NCI-H187 treated with DMSO at 0.1 percent for 48 hours (cell line): ENCODE measurements around the gene STIP1.

Experiments
- DNase-seq: peaks from one replicate; lab custom pipeline; 2025; lab: John Stamatoyannopoulos, UW

Gene STIP1

DNA sequence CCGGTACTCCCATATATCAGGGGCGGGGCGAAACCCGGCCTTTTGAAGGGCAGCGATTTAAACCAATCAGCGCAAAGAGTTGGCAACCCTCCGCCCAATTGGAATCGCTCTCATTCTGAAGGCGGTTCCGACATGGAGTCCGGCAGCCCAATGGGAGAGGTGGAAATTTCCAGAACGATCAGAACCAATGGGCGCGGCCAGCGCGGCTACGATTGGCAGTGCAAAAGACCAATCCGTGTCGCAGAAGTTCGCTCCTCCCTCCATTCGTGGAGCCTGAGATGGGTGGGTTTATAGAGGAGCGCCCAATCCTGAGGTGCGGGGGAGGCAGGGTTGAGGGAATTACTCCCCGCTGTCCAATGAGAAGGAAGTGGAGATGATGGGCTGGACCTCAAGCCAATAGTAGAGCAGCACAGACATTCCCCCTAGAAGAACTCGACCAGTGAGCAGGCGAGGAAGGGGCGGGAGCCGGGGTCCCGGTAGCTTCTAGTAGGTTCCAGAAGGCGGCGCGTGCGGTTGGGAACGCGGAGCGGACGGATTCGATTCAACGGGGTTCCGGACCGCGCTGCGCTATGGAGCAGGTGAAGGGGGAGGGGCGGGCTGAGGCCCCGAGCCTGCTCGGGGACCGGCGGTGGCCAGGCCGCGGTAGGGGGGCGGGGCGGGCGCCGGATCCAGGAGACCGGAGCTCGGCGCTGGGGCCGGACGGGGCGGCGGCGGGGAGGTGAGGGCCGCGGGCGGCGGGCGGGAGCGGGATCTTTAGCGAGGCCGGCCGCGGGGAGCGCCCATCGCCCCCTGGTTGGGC is at the start of gene STIP1:
STIP1 (plus strand) TSS at position 479 of the 799 bp plus-strand sequence; CDS start at position 570, 91 bp downstream.
- peak; percentile 99 for DNase-seq

DNA sequence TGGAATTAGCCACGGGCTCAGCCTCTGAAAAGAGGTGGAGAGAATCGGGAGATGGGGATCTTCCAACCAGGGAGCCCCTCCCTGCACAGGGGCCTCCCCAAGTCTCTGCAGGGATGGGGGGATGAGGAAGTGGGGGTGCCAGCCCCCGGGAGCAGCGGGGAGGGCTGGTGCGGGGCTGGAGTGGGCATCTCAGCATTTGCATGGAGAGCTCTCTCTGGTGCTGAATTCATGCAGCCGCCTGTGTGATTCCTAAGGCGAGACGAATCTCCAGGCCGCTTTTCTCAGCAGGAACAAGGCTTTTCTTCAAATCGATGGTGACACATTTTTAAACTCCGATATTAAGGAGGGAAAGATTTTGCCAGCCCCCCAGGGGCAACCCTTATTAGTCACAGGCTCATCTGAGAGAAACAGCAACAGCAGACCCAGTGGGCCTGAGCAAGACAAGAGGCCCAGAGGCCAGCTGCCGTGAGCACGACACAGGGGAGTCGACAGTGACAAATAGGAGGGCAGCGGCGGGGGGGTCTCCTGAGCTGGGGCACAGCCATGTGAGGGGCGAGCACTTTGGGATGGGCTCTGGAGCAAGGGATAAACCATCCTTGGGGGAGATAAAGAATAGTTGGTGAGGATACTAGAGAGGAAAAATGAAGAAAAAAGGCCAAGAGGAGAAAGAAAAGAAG is 49.1 kb upstream of the STIP1 start:
- no peak for DNase-seq

DNA sequence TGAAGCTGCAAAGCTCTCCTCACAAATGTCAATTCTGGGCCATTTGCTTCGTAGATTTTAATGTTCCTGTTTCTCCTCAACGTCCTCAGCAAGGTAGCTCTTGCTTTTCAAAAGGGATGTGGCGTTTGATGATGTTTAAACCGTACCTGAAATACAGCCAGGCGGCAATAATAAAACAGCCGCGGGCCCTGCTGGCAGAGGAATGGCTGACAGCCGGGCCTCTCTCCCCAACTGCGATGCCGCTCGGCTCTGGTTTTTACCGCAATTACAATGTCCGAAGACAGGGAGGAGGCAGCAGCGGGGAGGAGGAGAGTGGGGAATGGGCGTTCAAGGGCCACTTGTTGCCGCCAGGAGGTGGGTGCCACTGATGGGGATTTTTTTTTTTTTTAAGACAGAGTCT is 47.6 kb upstream of the STIP1 start:
- no peak for DNase-seq

DNA sequence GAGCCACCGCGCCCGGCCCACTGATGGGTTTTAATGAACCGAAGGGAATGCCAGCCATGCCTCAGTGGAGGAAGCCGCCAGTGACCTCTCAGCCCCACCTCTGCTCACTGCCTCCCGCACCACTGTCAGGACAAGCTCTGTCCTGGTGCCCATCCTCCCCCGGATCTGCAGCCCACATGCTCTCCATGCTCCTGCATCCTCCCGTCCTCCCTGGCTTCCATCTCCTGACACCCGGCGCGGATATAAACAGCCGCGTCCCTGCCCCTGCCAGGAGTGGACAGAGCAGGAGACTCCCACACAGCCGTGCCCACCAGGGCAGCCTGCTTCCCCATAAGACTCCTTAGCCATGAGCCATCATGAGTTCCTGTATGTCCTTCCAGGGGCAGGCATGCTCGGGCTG is 46.9 kb upstream of the STIP1 start:
- no peak for DNase-seq

DNA sequence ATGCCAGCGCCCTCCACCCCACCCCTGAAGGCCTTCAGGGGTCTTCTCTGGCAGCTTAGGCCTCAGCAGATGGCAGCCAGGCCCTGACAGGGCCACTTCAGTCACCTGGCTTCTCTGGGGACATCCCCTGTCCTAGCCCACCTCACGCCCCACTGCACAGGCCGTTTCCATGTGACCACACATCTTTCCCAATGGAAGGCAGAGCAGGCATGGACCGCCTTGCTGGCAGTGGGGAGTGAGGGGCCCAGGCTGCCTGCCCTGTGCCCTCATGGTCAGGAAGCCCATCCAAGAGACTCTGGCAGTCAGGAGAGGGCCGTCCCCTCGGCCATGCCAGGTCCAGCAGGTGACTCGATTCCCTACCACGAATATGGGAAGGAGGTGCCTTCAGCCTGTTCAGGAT is 45.9 kb upstream of the STIP1 start:
- no peak for DNase-seq

DNA sequence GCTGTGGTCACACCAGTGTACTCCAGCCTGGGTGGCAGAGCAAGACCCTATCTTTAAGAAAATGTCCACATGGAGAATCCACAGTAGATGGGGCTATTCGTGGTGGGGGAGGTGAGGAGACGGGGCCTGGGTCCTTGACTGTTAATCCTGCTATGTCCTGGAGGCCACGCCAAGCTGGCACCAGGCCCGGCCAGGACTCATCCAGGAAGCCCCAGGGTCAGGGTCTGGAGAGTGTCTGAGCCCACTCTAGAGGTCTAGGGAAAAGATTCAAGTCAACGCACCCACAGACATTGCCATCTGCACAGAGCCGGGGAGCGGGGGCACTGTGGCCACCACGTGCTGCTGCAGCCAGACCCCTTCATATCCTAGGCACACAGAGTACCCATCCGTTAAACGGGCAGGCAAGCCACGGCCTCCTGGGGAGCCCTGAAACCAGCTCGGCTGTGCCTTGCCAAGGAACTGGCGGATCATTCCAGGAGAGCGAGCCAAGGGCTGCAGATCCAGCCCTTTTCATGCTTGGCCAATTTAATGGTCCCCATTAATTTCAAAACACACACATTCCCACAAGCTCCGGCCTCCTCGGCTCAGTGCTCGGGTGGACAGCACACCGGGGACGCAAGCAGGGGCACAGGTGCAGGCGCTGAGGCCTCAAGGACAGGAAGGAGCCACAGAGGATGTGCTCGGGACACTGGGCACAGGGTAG is 44.7 kb upstream of the STIP1 start:
- DNase-seq: no peak

DNA sequence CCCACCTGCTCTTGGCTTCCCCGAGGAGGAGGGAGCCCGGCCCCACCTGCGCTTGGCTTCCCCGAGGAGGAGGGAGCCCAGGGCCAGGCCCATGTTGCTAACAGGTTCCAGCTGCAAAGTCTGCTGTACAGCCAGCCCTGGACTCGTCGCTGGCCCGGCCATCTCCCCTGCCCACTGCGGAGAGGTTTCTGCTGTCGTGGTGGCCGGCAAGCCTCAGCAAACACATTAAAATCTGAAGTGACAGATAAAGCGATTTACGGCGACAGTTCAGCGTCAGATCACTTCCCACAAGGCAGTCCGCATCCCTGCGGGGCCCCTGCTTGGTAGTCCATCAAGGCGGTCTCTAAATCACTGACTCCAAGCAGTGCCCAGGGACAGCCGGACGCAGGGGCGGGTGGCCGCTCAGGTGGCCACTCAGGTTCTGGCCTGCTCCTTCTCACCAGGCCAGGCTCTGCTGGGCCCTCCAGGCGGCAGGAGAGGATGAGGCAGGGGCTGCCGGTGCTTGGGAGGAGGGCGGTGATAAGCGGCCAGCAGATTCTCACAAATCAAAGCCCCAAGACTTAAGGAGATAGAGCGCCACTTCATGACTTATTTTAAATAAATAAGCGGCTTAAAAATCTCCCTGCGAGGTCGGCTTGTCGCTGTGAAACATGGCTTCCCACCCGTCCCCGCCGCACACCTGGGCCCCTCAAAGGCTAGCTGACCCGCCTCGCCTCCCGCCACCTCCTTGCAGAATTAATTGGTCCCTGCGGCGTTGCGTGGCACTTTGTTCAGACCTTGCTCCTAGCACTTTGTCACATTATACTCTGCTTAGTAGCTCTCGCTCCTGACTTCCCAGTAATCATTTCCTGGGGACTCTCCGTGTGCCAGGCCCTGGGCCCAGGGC is 41.1 kb upstream of the STIP1 start:
- DNase-seq: no peak

DNA sequence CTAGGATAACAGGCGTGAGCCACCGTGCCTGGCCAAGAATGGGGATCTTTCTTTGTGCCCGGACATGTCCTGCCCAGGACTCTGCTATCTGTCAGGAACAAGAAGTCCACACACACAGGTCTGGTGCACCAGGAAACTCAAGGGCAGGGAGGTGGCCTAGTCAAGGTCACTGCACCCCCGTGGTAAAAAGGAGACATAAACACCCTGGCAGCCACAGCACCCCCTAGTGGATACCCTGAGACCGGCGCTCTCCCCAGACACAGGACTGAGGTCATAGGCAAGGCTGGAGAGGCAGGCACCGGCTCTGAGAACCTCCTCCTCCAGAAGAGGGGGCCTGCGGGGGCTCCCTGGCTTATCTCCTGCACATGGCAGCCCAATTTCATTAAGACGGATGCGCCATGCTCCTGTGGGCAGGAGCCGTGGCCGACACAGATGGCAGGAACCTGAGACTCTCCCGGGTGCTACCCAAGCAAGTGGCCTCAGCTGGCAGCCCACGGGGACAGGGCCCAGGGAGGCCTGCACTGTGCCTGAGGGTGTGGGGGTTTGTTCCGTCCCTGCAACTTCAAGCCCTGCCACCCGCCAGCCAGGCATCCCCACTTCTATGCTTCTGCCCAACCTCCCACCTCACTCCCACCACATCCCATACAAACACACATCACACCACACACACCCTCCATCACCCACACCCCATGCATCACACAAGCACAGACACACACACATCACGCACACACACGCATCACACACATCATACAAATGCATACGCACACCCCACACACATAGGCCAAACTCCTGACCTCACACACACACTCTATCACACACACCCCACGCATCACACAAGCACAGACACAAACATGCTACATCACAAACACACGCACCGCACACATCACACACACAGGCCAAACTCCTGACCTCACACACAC is 39.7 kb upstream of the STIP1 start:
- DNase-seq: no peak

DNA sequence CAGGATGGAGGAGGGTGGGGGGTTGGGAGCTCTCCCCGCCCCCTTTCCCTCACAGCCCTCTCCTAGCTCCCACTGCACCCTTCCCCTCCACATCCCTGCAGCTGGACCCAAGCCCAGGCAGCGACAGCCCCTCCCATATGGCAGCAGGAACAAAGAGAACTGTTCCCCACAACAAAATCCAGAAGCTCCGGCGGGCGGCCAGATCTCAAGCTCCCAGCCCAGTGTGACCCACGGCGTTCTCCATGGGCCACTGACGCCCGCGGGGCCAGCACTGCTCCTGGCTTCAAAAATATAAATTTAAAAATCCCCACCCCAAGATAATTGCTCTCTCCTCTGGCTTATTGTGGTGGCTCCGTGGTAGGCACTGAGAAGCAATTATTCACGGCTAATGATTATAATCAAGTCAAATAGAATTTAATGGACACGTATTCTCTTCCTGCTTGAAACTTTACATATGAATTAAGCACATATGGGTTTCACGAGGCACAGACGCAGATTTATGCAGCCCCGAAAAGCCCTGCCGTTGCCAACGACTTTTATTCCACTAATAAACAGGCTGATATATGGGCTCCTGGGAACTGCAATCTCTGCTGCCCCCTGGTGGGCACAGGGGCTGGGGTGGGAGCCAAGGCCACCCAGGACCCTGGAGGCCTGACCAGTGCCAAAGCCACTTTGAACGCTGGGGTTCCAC is 37.6 kb upstream of the STIP1 start:
- peak; percentile 51 for DNase-seq

DNA sequence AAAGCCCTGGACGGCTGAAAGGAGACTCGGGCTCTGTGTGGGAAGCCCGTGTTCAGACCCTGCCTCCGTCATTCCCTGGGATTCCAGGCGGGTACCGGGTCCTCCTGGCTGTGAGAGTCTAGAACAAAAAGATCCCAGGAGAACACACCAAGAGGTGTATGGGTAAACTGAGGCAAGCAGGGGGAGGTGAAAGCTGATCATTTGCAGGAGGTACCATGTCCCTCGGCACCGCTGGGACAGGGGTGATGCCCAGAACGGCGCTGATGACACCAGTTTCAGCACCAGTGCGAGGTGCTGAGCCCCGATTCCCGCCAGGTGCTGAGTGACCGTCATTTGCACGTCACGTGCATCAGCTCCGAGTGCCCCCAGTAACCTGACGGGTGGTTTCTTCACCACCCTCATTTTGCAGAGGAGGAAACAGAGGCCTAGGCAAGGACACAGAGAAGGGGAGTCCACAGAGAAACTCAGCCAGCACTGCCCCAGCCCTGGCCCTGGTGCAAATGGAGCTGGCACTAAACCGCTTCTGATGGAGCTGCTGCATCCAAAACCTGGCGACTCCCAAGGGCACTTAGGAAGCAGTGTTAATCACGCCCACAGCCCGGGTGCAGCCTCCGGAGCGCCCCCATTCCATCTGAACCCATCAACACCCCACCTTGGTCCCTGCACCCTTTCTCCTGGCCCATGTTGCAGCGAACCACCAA is 36.9 kb upstream of the STIP1 start:
- DNase-seq: no peak

DNA sequence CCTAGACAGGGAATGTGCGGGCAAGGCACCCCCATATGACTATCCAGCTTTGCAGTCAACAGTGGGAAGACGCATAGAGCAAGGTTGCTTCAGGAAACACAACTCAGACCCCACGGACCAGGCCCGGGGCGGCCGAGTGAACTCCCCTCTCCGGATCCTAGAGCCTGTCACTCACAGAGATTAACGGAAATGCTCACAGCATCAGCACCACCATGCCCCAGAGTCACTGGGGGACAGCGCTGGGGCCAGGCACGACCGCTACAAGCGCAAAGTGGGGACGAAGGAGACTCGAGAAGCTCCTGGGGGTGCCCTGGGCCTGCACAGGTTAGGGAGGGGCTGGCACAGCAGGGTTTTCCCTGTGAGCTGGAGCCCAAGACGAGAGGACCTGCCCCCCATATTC is 35.9 kb upstream of the STIP1 start:
- no peak for DNase-seq

DNA sequence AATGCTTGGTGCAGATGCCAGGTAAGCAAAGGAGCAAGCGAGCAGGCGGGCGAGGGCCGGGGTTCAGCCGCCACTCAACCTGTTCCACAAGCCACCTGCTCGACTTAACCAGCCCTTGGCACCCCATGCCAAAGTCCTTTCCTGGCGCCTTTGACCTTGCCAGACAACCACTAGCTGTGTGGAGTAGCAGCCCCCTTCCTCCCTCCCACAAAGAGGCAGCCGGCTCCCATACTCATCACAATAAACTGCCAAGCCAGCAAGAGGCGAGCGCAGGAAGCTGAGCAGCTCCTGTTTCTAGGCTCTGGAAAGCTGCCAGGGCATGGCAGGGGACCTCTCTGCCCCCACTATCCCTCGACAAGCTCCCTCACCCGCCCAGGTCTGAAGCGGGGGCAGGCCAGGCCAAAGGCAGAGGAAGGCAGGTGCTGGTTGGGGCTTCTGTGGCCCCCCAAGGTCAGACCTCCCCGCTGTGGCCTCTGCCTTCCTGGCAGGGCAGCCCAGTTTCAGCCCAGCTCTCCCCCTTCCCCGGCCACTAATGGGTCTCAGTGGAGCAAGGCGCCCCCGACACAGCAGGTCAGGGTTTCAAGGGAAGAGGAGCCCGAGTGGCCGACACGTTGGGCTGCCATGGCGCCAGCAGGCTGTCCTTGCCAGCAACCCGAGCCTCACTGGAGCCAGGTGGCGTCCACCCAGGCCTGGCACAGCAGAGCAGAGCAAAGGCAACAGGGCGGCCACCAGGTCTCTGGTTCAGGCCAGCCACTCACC is 35.3 kb upstream of the STIP1 start:
- no peak for DNase-seq

DNA sequence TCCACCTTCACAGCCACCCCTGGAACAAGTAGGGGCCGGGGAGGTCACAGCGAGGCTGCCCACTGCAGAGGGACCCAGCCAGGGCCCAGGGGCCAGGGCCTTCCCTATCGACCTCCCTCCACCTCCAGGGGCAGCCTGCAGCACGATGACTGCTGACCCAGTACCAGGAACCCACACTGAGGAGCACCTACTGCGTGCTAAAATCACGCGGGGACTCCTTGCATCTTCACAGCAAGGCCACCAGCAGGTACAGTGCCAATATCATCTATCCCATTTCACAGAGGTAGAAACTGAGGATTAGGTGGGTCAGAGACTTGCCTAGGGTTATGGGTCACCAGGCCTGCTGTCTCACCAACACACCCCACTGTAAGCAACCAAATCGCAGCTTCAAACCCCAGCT is 34.6 kb upstream of the STIP1 start:
- DNase-seq: no peak

DNA sequence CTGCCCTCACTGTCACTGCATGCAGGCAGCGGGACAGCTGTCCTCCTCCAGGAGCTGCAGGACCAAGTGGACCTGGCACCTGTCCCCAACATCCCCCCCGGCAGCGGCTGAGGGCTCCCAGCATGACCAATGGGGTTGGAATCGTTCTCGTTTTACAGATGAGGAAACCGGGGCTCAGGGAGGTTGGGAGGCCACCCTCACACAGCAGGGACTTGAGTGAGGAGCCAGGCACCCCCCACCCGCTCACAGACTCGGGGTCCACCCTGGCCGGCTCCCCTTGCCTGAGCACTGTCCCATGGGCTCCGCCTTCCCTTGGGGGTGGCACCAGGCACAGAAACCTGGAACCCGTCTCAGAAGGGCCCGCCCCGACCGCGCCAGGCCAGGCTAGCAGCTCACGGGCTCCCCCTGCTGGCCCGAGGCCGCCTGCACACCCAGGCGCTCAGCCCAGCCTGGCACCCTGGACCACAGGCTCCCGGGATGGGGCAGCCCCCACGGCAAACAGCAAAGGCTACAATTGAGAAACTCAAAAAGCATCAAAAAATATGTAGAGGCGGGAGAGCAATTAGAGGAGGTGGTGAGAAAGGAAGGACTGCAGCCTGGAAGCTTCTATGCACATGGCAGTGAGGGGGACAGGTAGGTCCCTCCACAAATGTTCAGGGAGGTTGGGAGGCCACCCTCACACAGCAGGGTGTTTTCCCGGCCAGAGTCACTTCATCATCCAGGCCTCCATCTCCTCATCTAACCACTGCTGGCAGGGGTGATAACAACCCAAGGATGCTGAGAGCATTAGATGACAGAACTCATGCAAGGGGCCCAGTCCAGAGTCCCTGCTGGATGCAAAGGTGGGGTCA is 32.9 kb upstream of the STIP1 start:
- no peak for DNase-seq

DNA sequence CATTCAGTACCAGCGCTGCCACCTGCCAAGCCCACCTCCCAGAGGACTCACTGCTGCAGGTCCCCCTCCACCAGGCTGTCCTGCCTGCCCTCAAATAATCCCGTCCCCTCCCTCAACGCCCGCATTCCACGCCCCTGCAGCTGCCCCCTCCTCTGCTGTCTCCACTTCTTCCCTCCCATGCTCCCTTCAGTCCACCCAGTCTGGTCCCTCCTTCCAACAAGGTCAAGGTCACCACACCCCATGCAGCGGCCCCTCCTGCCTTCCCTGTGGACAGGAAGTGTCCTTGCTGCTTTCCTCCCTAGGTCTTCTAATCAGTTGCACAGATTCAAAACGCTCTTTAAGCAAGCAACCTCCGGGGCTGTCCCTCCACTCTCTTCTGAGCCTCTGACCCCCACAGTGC is 32.2 kb upstream of the STIP1 start:
- DNase-seq: no peak

DNA sequence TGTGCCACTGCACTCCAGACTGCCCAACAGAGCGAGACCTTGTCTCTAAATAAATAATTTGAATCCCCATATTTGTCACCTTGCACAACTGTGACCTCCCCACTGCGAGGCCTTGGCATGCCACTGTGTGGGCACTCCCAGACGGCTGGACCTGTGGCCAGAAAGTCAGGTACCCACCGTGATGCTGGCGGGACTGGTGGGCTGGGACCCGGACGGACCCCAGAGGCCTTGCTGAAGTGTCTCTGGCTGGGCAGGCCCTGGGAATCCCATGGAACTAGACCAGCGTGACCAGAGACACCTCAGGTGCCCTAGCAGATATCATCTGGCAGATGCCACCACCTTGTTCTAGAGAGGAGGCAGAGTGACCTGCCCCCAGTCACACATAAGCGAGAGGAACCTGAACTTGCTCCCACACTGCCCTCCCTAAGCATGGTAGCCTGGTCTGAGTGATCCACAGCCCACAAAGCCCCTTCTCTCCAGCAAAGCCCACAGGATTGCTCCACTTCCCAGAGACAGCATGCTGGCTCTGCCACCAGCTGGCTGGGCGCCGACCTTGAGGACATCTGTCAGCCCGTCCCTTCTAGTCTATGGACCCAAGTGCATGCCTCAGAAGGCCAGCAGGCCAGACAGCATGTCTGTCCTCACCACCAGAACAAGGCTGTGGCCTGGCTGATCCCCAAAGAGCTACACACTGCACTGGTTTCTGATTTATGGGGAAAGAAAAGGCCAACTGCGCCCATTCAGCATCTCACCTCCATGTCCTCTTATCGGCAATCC is 29.5 kb upstream of the STIP1 start:
- DNase-seq: no peak
